NCI-H2227 (cell line): ENCODE data around the gene CUL4B.
"Not testable (repeated sequence)": the region's sequence is repeated elsewhere in the genome, so short reads cannot be mapped to it uniquely, and the experiment has no call there.

Experiments used
- DNase-seq: peaks from one replicate; lab custom pipeline; 2025; ENCODE audit not compliant: unreplicated experiment; lab: John Stamatoyannopoulos, UW

Gene CUL4B

GRCh38 chrX:120560842-120561633 is at the start of gene CUL4B:
Gene CUL4B (minus strand): TSS chrX:120560962. CDS start chrX:120560638, 324 bp downstream.
- DNase-seq: peak; percentile 97

GRCh38 chrX:120604361-120604782 is 43.6 kb upstream of the CUL4B start:
- DNase-seq: peak; percentile 72

GRCh38 chrX:120603707-120604360 is 43.1 kb upstream of the CUL4B start, which contains the start of gene MCTS1:
Gene MCTS1 (plus strand): TSS chrX:120604101. CDS start chrX:120604237, 136 bp downstream.
- peak; percentile 98 for DNase-seq

- no peak for DNase-seq
These were observed 24.9 kb upstream of the CUL4B start for GRCh38 chrX:120585702-120586101.

GRCh38 chrX:120575379-120576114 is 14.8 kb upstream of the CUL4B start:
- peak; percentile 21 for DNase-seq

- not testable (repeated sequence) for DNase-seq
These were observed 13.0 kb upstream of the CUL4B start for GRCh38 chrX:120573806-120574205.

- no peak for DNase-seq
These were observed 9.3 kb upstream of the CUL4B start for GRCh38 chrX:120570011-120570600.

GRCh38 chrX:120568609-120569008 is 7.8 kb upstream of the CUL4B start:
- DNase-seq: no peak

- DNase-seq: no peak
These were observed 7.3 kb upstream of the CUL4B start for GRCh38 chrX:120568035-120568434.

GRCh38 chrX:120566817-120567216 is 6.1 kb upstream of the CUL4B start:
- DNase-seq: no peak

GRCh38 chrX:120564925-120565324 is 4.2 kb upstream of the CUL4B start:
- no peak for DNase-seq

GRCh38 chrX:120562569-120562926 is 1.8 kb upstream of the CUL4B start:
- DNase-seq: no peak

GRCh38 chrX:120561634-120562568 is 1.1 kb upstream of the CUL4B start:
- DNase-seq: no peak

- peak; percentile 64 for DNase-seq
These were observed 339 bp downstream of the CUL4B start for GRCh38 chrX:120560405-120560841.

- DNase-seq: peak; percentile 18
These were observed 958 bp downstream of the CUL4B start for GRCh38 chrX:120559804-120560203.

- no peak for DNase-seq
These were observed 4.5 kb downstream of the CUL4B start for GRCh38 chrX:120556251-120556650.

GRCh38 chrX:120549483-120550452 is 11.0 kb downstream of the CUL4B start:
- no peak for DNase-seq

- DNase-seq: no peak
These were observed 24.7 kb downstream of the CUL4B start for GRCh38 chrX:120536061-120536460.
